ENCODE results near the gene SH3TC2. TPM values are rescaled to one million over a fixed set of nuclear protein-coding genes. Genes with fewer than 3 reads are reported as not detected.

Gene SH3TC2
- total RNA-seq, 2 experiments from 2014 or later: not detected

GRCh38 chr5:148998174-148998797 is 64.6 kb downstream of the SH3TC2 start:
- POLR2A ChIA-PET: no interaction called here
- Mint-ChIP-seq H3K27me3 (peaks cover 39% of the 10 kb centered on the region), H3K36me3 (no peaks in the 10 kb centered on the region), H3K4me3 (no peak overlapping the region), H3K4me1 (no peaks in the 10 kb centered on the region), H3K9me3 (no peaks in the 10 kb centered on the region), H3K27ac (no peak overlapping the region)
- no peak for ATAC-seq (ENCODE audit: low read depth)
- DNase-seq: no peak

GRCh38 chr5:148996270-148996669 is 66.6 kb downstream of the SH3TC2 start:
- POLR2A ChIA-PET: no interaction called here
- no peak overlapping the region for H3K27ac Mint-ChIP-seq
- H3K9me3 Mint-ChIP-seq: no peaks in the 10 kb centered on the region
- peaks cover 53% of the 10 kb centered on the region for H3K27me3 Mint-ChIP-seq
- no peak overlapping the region for H3K4me3 Mint-ChIP-seq
- H3K36me3 Mint-ChIP-seq: no peaks in the 10 kb centered on the region
- DNase-seq (no peak), ATAC-seq (ENCODE audit: low read depth) (no peak)
- no peaks in the 10 kb centered on the region for H3K4me1 Mint-ChIP-seq

GRCh38 chr5:148995791-148996190 is 67.1 kb downstream of the SH3TC2 start:
- Mint-ChIP-seq H3K36me3 (no peaks in the 10 kb centered on the region), H3K9me3 (no peaks in the 10 kb centered on the region), H3K4me3 (no peak overlapping the region), H3K27me3 (peaks cover 50% of the 10 kb centered on the region), H3K4me1 (no peaks in the 10 kb centered on the region), H3K27ac (no peak overlapping the region)
- POLR2A ChIA-PET: no interaction called here
- ATAC-seq (ENCODE audit: low read depth): no peak
- DNase-seq: no peak

GRCh38 chr5:148993283-148993936 is 69.5 kb downstream of the SH3TC2 start:
- POLR2A ChIA-PET: no interaction called here
- Mint-ChIP-seq H3K4me1 (no peaks in the 10 kb centered on the region), H3K36me3 (no peaks in the 10 kb centered on the region), H3K27me3 (peaks cover 51% of the 10 kb centered on the region), H3K4me3 (no peak overlapping the region), H3K9me3 (no peaks in the 10 kb centered on the region), H3K27ac (no peak overlapping the region)
- ATAC-seq (ENCODE audit: low read depth) (no peak), DNase-seq (no peak)

DNA sequence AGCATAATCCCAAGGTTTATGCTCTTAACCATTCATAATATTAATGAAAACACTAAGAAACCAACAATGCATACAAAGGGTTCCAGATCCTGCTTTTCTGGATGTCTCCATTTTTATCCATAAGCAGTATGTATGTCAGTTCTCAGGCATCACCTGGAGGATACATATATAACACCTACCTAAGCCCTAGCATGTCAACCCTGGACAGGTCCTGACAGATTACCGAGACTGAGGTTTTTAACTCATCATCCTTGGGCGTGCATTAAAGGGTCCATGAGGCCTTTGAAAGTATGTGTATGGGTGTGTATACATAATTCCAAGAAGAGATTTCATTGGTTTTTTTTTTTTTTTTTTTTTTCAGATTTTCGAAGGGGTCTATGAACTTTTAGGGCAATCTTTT is 70.6 kb downstream of the SH3TC2 start:
- DNase-seq (no peak), ATAC-seq (ENCODE audit: low read depth) (no peak)
- Mint-ChIP-seq H3K4me3 (no peak overlapping the region), H3K36me3 (no peaks in the 10 kb centered on the region), H3K27me3 (peaks cover 51% of the 10 kb centered on the region), H3K4me1 (no peaks in the 10 kb centered on the region), H3K27ac (no peak overlapping the region), H3K9me3 (no peaks in the 10 kb centered on the region)
- POLR2A ChIA-PET: no interaction called here

- POLR2A ChIA-PET: no interaction called here
- H3K27me3 Mint-ChIP-seq: peaks cover 47% of the 10 kb centered on the region
- ATAC-seq (ENCODE audit: low read depth) (no peak), DNase-seq (no peak)
- no peaks in the 10 kb centered on the region for H3K9me3 Mint-ChIP-seq
- H3K4me3 Mint-ChIP-seq: no peak overlapping the region
- H3K36me3 Mint-ChIP-seq: no peaks in the 10 kb centered on the region
- no peak overlapping the region for H3K27ac Mint-ChIP-seq
- H3K4me1 Mint-ChIP-seq: no peaks in the 10 kb centered on the region
Observed at GRCh38 chr5:148991566-148991965, 71.3 kb downstream of the SH3TC2 start.

DNA sequence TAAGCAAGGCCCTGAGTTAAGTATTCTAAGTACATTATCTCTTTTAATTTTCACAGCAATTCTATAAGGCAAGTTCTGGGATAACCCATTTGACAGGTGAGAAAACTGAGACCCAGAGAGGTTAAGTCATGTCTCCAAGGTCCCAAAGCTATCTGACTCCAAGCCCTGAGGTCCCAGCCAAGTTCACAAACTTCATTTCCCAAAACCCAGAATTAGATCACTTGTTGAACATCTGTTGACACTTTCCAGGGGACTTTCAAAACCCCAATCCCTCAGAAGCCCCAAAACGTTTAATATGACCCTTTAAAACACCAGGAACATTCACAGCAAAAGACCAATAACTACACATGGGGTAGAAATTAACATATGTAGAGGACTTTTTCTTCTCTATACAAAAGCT is 72.0 kb downstream of the SH3TC2 start:
- ATAC-seq (ENCODE audit: low read depth) (no peak), DNase-seq (no peak)
- POLR2A ChIA-PET: no interaction called here
- Mint-ChIP-seq H3K4me1 (no peaks in the 10 kb centered on the region), H3K4me3 (no peak overlapping the region), H3K27me3 (peaks cover 46% of the 10 kb centered on the region), H3K36me3 (no peaks in the 10 kb centered on the region), H3K27ac (no peak overlapping the region), H3K9me3 (no peaks in the 10 kb centered on the region)

DNA sequence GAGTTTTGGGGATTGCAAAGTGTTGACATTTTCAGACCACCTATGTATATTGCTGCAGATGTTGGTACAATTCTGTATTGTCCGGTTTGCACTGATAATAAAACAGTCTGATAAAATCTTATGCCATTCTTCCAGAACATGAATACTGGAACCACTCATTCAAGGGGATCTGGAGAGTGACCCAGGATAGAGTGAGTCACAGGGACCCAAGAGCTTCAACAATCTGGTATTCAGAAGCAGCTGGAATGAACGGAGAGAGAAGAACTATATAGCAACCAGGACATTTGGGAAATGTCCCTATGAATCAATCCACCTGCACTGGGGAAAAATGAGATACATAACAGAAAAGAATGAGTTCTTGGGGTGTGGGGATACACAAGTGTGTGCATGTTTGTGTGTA is 73.3 kb downstream of the SH3TC2 start:
- no peak for ATAC-seq (ENCODE audit: low read depth)
- DNase-seq: no peak
- POLR2A ChIA-PET: no interaction called here

DNA sequence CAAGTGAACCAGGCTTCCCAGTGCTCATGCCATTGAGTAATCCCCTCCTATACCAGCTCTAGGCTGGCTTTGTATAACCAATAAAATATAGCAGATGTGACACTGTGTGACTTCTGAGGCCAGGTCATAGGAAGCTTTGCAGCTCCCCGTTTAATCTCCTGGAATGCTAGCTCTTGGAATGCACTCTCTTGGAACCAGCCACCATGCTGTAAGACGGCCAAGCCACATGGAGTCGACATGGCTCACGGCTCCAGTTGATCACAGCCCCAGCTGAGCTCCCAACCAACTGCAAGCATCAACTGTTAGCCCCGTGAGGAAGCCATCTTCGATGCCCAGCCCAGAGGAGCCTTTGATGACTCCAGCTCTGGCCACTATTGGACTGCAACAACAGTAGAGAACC is 74.5 kb downstream of the SH3TC2 start:
- Mint-ChIP-seq H3K9me3 (no peaks in the 10 kb centered on the region), H3K4me1 (no peaks in the 10 kb centered on the region), H3K27ac (no peak overlapping the region), H3K27me3 (peaks cover 42% of the 10 kb centered on the region), H3K36me3 (no peaks in the 10 kb centered on the region), H3K4me3 (no peak overlapping the region)
- DNase-seq (no peak), ATAC-seq (ENCODE audit: low read depth) (no peak)
- POLR2A ChIA-PET: no interaction called here

More for the DNA sequence above, 73.3 kb downstream of the SH3TC2 start:
- Mint-ChIP-seq H3K36me3 (no peaks in the 10 kb centered on the region), H3K4me3 (no peak overlapping the region), H3K27ac (no peak overlapping the region), H3K4me1 (no peaks in the 10 kb centered on the region), H3K9me3 (no peaks in the 10 kb centered on the region), H3K27me3 (peaks cover 40% of the 10 kb centered on the region)

DNA sequence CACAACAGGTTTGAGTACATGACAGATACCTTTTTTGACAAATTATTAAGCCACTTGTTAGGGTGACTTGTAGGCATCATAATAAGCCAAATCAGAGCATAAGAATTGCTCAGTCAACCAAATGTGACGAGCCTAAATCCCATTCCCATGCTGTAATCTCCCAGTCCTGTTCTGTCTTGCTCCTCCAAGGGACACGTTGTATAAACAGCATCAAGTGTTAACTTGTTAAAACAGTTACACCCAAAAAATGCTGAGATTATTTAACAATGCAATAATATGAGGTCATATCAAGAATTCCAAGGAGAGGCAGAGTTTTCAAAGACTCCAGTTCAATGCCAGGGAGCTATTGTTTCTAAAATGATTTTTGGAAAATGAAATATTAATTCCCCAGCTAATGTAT is 76.2 kb downstream of the SH3TC2 start:
- H3K4me1 Mint-ChIP-seq: no peaks in the 10 kb centered on the region
- ATAC-seq (ENCODE audit: low read depth) (no peak), DNase-seq (no peak)
- H3K27me3 Mint-ChIP-seq: peaks cover 36% of the 10 kb centered on the region
- no peaks in the 10 kb centered on the region for H3K36me3 Mint-ChIP-seq
- POLR2A ChIA-PET: no interaction called here
- no peaks in the 10 kb centered on the region for H3K9me3 Mint-ChIP-seq
- no peak overlapping the region for H3K27ac Mint-ChIP-seq
- H3K4me3 Mint-ChIP-seq: no peak overlapping the region

GRCh38 chr5:148984345-148984744 is 78.5 kb downstream of the SH3TC2 start:
- H3K4me3 Mint-ChIP-seq: no peak overlapping the region
- POLR2A ChIA-PET: no interaction called here

DNA sequence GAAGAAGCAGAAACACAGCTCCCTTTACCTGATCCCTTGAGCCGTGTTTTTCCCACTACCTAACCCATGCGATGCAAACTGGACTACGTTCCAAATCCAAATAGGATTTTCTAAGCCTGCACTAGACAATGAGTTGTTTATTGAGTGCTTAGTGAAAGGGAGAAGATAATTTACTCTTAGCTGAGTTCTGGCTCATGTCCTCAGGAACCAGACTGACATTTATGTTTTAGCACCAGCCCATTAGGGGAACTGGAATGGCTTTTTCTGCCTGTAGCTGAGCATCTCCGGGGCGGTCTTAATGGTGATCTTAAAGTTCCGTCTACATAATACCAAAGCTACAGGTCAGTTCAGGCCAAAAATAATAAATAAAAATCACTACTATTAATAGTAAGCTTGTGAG is 81.5 kb downstream of the SH3TC2 start:
- POLR2A ChIA-PET: no interaction called here
- no peaks in the 10 kb centered on the region for H3K4me1 Mint-ChIP-seq
- no peaks in the 10 kb centered on the region for H3K9me3 Mint-ChIP-seq
- H3K4me3 Mint-ChIP-seq: no peak overlapping the region
- ATAC-seq (ENCODE audit: low read depth) (no peak), DNase-seq (no peak)
- no peaks in the 10 kb centered on the region for H3K36me3 Mint-ChIP-seq
- no peak overlapping the region for H3K27ac Mint-ChIP-seq
- peaks cover 17% of the 10 kb centered on the region for H3K27me3 Mint-ChIP-seq

More at GRCh38 chr5:148984345-148984744, 78.5 kb downstream of the SH3TC2 start:
- ATAC-seq (ENCODE audit: low read depth): no peak
- no peaks in the 10 kb centered on the region for H3K9me3 Mint-ChIP-seq
- no peak overlapping the region for H3K27ac Mint-ChIP-seq
- no peaks in the 10 kb centered on the region for H3K36me3 Mint-ChIP-seq
- peaks cover 29% of the 10 kb centered on the region for H3K27me3 Mint-ChIP-seq
- H3K4me1 Mint-ChIP-seq: no peaks in the 10 kb centered on the region
- no peak for DNase-seq

- DNase-seq (no peak), ATAC-seq (ENCODE audit: low read depth) (no peak)
- H3K4me1 Mint-ChIP-seq: no peaks in the 10 kb centered on the region
- peaks cover 13% of the 10 kb centered on the region for H3K27me3 Mint-ChIP-seq
- POLR2A ChIA-PET: no interaction called here
- no peaks in the 10 kb centered on the region for H3K9me3 Mint-ChIP-seq
- no peak overlapping the region for H3K4me3 Mint-ChIP-seq
- no peaks in the 10 kb centered on the region for H3K36me3 Mint-ChIP-seq
- H3K27ac Mint-ChIP-seq: no peak overlapping the region
Observed at GRCh38 chr5:148980731-148981130, 82.1 kb downstream of the SH3TC2 start.

GRCh38 chr5:148979083-148979723 is 83.7 kb downstream of the SH3TC2 start:
- DNase-seq: no peak
- Mint-ChIP-seq H3K4me1 (no peaks in the 10 kb centered on the region), H3K36me3 (no peaks in the 10 kb centered on the region), H3K9me3 (no peaks in the 10 kb centered on the region), H3K27ac (no peak overlapping the region), H3K4me3 (no peak overlapping the region), H3K27me3 (peaks cover 15% of the 10 kb centered on the region)
- POLR2A ChIA-PET: no interaction called here
- no peak for ATAC-seq (ENCODE audit: low read depth)
